A673 (cell line): ENCODE results near the gene PHF14. TPM values are rescaled to one million over a fixed set of nuclear protein-coding genes. Genes with fewer than 3 reads are reported as not detected.
"Not testable (repeated sequence)": the region's sequence is repeated elsewhere in the genome, so short reads cannot be mapped to it uniquely, and the experiment has no call there.

Experiments used
- BruUV-seq: library from RNA; stranded (reverse); fragments of 400-500 nt; replicated peaks from 2 replicates; lab custom pipeline; 2021; lab: Mats Ljungman, UMichigan
- CTCF ChIA-PET: fragments of 300-600 bp; sonication (Branson Sonifier 250); formaldehyde crosslinking; loops from one replicate; lab custom pipeline; 2022; ENCODE audit warnings: antibody characterized with exemption; lab: Charles Lee
- POLR2A ChIA-PET: fragments of 300-600 bp; sonication (Branson Sonifier 250); formaldehyde crosslinking; loops from one replicate; lab custom pipeline; 2022; ENCODE audit warnings: antibody characterized with exemption; ENCODE audit not compliant: low non-redundant PET; lab: Charles Lee
- DNase-seq: peaks from one replicate; pipeline ENCODE4 v3.0.0-alpha.2; 2015; ENCODE audit warnings: low spot score
- H3K27ac ChIP-seq: fragments of 200-600 bp; sonication (generic); 2 replicates; pipeline ENCODE4 v1.5.1; 2016; ENCODE audit warnings: mixed run types, low read depth, mild to moderate bottlenecking, mixed read lengths, antibody characterized with exemption, low read length; ENCODE audit not compliant: poor library complexity, severe bottlenecking
- H3K27me3 ChIP-seq: fragments of 200-600 bp; sonication (generic); replicated peaks from 2 replicates; pipeline ENCODE4 v1.6.1; 2017; ENCODE audit warnings: mixed run types, low read depth, mild to moderate bottlenecking, mixed read lengths, antibody characterized with exemption, low read length; ENCODE audit not compliant: insufficient read depth, poor library complexity
- H3K36me3 ChIP-seq: fragments of 200-600 bp; sonication (generic); 2 replicates; pipeline ENCODE4 v1.6.1; 2016; ENCODE audit warnings: mixed run types, mild to moderate bottlenecking, mixed read lengths, antibody characterized with exemption, low read length; ENCODE audit not compliant: insufficient read depth, poor library complexity, severe bottlenecking
- H3K4me1 ChIP-seq: fragments of 200-600 bp; sonication (generic); 2 replicates; pipeline ENCODE4 v1.6.1; 2017; ENCODE audit warnings: mixed run types, mild to moderate bottlenecking, mixed read lengths, antibody characterized with exemption, low read length; ENCODE audit not compliant: insufficient read depth, poor library complexity, severe bottlenecking
- H3K4me3 ChIP-seq: fragments of 200-600 bp; sonication (generic); 2 replicates; pipeline ENCODE4 v1.5.1; 2016; ENCODE audit warnings: low read depth, mixed run types, mild to moderate bottlenecking, mixed read lengths, low read length; ENCODE audit not compliant: poor library complexity, severe bottlenecking
- H3K9me3 ChIP-seq: fragments of 200-600 bp; sonication (generic); 2 replicates; pipeline ENCODE4 v1.6.1; 2016; ENCODE audit warnings: mixed run types, low read depth, mild to moderate bottlenecking, mixed read lengths, antibody characterized with exemption, low read length; ENCODE audit not compliant: poor library complexity, severe bottlenecking
- EZH2 ChIP-seq: fragments of 200-600 bp; sonication (generic); IDR thresholded peaks from 2 replicates; pipeline ENCODE4 v1.6.1; 2017; ENCODE audit warnings: borderline replicate concordance, low read depth, mild to moderate bottlenecking, mixed read lengths, antibody characterized with exemption, low read length; ENCODE audit not compliant: poor library complexity, severe bottlenecking
- intact Hi-C: fragments of 100-400 bp; cut with micrococcal nuclease; formaldehyde crosslinking; loops from one replicate; pipeline ENCODE4 v1.10.0; 2022; ENCODE audit not compliant: unreplicated experiment
- total RNA-seq: library from RNA; stranded (reverse); gene quantifications from 2 replicates; pipeline ENCODE4 v1.2.3, GENCODE V29; 2021
- TF ChIP-seq, protein P1 (sequence below): fragments of 300-800, 200-600 bp; sonication (generic); conservative IDR thresholded peaks from 2 replicates; pipeline ENCODE4 v1.5.1; 2017; ENCODE audit warnings: low read depth, mild to moderate bottlenecking, antibody characterized with exemption, low read length, moderate library complexity, mixed read lengths

PHF14 gene
- total RNA-seq, 1 experiment from 2014 or later, result 79.5 TPM

DNA sequence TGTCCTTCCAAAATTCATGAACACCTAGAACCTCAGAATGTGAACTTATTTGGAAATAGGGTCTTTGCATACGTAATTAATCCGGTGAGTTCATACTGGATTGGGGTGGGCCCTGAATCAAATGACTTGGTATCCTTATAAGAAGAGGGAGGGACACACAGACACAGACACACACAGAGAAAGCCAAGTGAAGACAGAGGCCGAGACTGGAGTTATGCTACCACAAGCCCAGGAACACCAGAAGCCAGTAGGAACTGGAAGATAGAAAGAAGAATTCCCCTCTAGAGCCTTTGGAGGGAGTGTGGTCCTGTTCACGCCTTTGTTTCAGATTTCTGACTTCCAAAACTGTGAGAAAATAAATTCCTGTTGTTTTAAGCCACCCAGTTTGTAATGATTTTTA is 17.1 kb upstream of the PHF14 start:
- POLR2A ChIA-PET, result no interaction called here
- no peak overlapping the region for H3K27ac ChIP-seq

DNA sequence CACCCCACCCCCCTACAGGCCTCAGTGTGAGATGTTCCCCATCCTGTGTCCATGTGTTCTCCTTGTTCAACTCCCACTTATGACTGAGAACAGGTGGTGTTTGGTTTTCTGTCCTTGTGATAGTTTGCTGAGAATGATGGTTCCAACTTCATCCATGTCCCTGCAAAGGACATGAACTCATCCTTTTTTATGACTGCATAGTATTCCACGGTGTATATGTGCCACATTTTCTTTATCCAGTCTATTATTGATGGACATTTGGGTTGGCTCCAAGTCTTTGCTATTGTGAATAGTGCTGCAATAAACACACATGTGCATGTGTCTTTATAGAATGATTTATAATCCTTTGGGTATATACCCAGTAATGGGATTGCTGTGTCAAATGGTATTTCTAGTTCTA is 13.4 kb upstream of the PHF14 start:
- H3K9me3 ChIP-seq, intact Hi-C loops, H3K4me3 ChIP-seq, H3K4me1 ChIP-seq, CTCF ChIA-PET, H3K27ac ChIP-seq, H3K27me3 ChIP-seq, BruUV-seq, POLR2A ChIA-PET, H3K36me3 ChIP-seq, DNase-seq: not testable (repeated sequence)

More for the DNA sequence above, 17.1 kb upstream of the PHF14 start:
- intact Hi-C loops, result no loop called here
- DNase-seq, result no peak
- CTCF ChIA-PET, result no interaction called here
- H3K9me3 ChIP-seq, result no peaks in the 10 kb centered on the region
- no peaks in the 10 kb centered on the region for H3K27me3 ChIP-seq
- no peak overlapping the region for H3K4me3 ChIP-seq
- no peak for TF ChIP-seq EZH2
- TF ChIP-seq, protein P1, sequence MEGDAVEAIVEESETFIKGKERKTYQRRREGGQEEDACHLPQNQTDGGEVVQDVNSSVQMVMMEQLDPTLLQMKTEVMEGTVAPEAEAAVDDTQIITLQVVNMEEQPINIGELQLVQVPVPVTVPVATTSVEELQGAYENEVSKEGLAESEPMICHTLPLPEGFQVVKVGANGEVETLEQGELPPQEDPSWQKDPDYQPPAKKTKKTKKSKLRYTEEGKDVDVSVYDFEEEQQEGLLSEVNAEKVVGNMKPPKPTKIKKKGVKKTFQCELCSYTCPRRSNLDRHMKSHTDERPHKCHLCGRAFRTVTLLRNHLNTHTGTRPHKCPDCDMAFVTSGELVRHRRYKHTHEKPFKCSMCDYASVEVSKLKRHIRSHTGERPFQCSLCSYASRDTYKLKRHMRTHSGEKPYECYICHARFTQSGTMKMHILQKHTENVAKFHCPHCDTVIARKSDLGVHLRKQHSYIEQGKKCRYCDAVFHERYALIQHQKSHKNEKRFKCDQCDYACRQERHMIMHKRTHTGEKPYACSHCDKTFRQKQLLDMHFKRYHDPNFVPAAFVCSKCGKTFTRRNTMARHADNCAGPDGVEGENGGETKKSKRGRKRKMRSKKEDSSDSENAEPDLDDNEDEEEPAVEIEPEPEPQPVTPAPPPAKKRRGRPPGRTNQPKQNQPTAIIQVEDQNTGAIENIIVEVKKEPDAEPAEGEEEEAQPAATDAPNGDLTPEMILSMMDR, result no peak
- no TSS peak for BruUV-seq
- H3K4me1 ChIP-seq, result no peaks in the 10 kb centered on the region
- H3K36me3 ChIP-seq, result no peaks in the 10 kb centered on the region

DNA sequence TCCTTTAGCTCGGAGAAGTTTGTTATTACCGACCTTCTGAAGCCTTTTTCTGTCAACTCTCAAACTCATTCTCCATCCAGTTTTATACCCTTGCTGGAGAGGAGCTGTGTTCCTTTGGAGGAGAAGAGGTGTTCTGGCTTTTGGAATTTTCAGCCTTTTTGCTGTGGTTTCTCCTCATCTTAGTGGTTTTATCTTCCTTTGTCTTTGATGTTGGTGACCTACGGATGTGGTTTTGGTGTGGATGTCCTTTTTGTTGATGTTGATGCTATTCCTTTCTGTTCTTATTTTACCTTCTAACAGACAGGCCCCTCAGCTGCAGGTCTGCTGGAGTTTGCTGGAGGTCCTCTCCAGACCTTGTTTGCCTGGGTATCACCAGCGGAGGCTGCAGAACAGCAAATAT is 8.7 kb upstream of the PHF14 start:
- intact Hi-C loops, H3K4me1 ChIP-seq, DNase-seq, H3K27ac ChIP-seq, H3K36me3 ChIP-seq, POLR2A ChIA-PET, CTCF ChIA-PET, H3K4me3 ChIP-seq, H3K27me3 ChIP-seq, H3K9me3 ChIP-seq, BruUV-seq: not testable (repeated sequence)

DNA sequence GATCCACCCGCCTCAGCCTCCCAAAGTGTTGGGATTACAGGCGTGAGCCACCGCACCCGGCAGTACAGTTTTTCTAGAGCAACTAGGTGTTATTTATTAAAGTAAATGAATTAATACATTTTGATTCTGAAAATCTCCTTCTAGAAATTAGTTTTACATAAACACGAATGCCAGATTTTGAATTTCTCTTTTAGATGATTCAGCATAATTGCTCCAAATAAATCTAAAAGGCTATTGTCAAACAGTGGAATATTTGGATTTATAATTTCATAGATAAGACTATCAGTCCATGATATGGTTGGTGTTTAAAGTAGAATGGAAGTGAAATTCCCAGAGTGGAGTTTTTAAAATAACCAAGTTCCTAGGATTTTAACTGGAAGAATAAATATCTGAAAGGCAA is 1.5 kb upstream of the PHF14 start:
- Histone ChIP-seq H3K27ac (no peak overlapping the region), H3K4me1 (peaks cover 12% of the 10 kb centered on the region), H3K36me3 (peaks cover 11% of the 10 kb centered on the region), H3K4me3 (no peak overlapping the region), H3K9me3 (no peaks in the 10 kb centered on the region), H3K27me3 (no peaks in the 10 kb centered on the region)
- intact Hi-C loops, result loop anchor here (2.0 kb wide), 1 partner anchor 31 kb away; a partner anchor contains a TSS
- no peak for TF ChIP-seq EZH2
- TF ChIP-seq, protein P1, result no peak
- POLR2A ChIA-PET, result no interaction called here
- no peak for DNase-seq
- CTCF ChIA-PET, result no interaction called here
- no TSS peak for BruUV-seq
